Nephron progenitor cell (in vitro differentiated cells): ENCODE data around the gene PRKCE.

Experiments
- DNase-seq: peaks from one replicate; pipeline ENCODE4 v3.0.0; 2021
- H3K27ac Mint-ChIP-seq: 2 replicates; pipeline ENCODE4 v1.8.0; 2021; ENCODE audit warnings: mild to moderate bottlenecking, moderate library complexity, mixed read lengths
- H3K27me3 Mint-ChIP-seq: 2 replicates; pipeline ENCODE4 v1.8.0; 2021; ENCODE audit warnings: mild to moderate bottlenecking, low read depth, mixed read lengths; ENCODE audit not compliant: poor library complexity
- H3K36me3 Mint-ChIP-seq: 2 replicates; pipeline ENCODE4 v1.8.0; 2021; ENCODE audit warnings: low read depth, mixed read lengths
- H3K4me1 Mint-ChIP-seq: 2 replicates; pipeline ENCODE4 v1.8.0; 2021; ENCODE audit warnings: mixed read lengths
- H3K4me3 Mint-ChIP-seq: 2 replicates; pipeline ENCODE4 v1.8.0; 2021; ENCODE audit warnings: mild to moderate bottlenecking, moderate library complexity, mixed read lengths
- H3K9me3 Mint-ChIP-seq: 2 replicates; pipeline ENCODE4 v1.8.0; 2021; ENCODE audit warnings: mild to moderate bottlenecking, moderate library complexity, mixed read lengths
- TF ChIP-seq, protein P1 (sequence below): fragments of 200-600 bp; sonication (generic); IDR thresholded peaks from 2 replicates; pipeline ENCODE4 v1.5.0; 2021; ENCODE audit warnings: antibody characterized with exemption

The PRKCE gene

GRCh38 chr2:46050489-46050888 is 399.0 kb downstream of the PRKCE start:
- DNase-seq, result no peak
- peak overlapping the region; percentile 62 for H3K27ac Mint-ChIP-seq
- H3K36me3 Mint-ChIP-seq, result peaks cover 4% of the 10 kb centered on the region
- peaks cover 10% of the 10 kb centered on the region for H3K4me1 Mint-ChIP-seq
- no peak overlapping the region for H3K4me3 Mint-ChIP-seq
- peaks cover 7% of the 10 kb centered on the region for H3K27me3 Mint-ChIP-seq
- H3K9me3 Mint-ChIP-seq, result peaks cover 16% of the 10 kb centered on the region
- TF ChIP-seq, protein P1, sequence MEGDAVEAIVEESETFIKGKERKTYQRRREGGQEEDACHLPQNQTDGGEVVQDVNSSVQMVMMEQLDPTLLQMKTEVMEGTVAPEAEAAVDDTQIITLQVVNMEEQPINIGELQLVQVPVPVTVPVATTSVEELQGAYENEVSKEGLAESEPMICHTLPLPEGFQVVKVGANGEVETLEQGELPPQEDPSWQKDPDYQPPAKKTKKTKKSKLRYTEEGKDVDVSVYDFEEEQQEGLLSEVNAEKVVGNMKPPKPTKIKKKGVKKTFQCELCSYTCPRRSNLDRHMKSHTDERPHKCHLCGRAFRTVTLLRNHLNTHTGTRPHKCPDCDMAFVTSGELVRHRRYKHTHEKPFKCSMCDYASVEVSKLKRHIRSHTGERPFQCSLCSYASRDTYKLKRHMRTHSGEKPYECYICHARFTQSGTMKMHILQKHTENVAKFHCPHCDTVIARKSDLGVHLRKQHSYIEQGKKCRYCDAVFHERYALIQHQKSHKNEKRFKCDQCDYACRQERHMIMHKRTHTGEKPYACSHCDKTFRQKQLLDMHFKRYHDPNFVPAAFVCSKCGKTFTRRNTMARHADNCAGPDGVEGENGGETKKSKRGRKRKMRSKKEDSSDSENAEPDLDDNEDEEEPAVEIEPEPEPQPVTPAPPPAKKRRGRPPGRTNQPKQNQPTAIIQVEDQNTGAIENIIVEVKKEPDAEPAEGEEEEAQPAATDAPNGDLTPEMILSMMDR, result no peak

DNA sequence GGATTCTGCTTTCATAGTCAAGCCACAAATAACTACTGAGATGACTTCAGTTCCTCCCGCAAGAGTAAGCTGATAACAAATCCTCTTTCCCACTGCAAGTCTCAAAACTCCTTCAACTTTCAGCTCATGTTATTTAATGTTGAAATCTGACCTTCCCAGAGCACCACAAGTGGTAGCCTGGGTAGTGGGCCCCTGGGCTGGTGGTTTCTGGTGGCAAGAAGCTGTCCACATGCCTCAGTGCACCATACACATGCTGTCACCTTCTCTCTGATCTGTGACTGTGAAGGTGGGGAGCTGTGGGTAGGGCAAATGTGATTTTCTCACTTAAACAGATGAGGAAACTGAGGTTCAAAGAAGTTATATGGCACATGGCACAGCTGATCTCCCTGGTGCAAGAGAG is 399.6 kb downstream of the PRKCE start:
- no peak for DNase-seq
- H3K9me3 Mint-ChIP-seq, result peaks cover 19% of the 10 kb centered on the region
- H3K27ac Mint-ChIP-seq, result no peak overlapping the region
- TF ChIP-seq, protein P1, result no peak
- H3K4me3 Mint-ChIP-seq, result no peak overlapping the region
- H3K4me1 Mint-ChIP-seq, result peaks cover 10% of the 10 kb centered on the region
- H3K27me3 Mint-ChIP-seq, result peaks cover 8% of the 10 kb centered on the region
- peaks cover 4% of the 10 kb centered on the region for H3K36me3 Mint-ChIP-seq

DNA sequence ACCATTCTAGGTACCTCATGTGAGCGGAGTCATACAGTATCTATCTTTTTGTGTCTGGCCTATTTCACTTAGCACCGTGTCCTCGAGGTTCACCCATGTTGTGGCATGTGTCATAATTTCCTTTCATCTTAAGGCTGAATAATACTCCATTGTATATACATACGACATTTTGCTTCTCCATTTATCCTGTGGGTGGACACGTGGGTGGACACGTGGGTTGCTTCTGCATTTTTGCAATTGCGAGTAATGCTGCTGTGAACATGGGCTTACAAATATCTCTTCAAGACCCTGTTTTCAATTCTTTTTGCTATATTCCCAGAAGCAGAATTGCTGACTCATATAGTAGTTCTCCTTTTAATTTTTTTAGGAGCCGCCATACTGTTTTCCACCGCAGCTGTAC is 402.1 kb downstream of the PRKCE start:
- TF ChIP-seq, protein P1, result no peak
- Mint-ChIP-seq H3K36me3 (peaks cover 4% of the 10 kb centered on the region), H3K27me3 (peaks cover 18% of the 10 kb centered on the region), H3K4me3 (no peak overlapping the region), H3K9me3 (peaks cover 19% of the 10 kb centered on the region), H3K4me1 (no peaks in the 10 kb centered on the region), H3K27ac (no peak overlapping the region)
- DNase-seq, result no peak

DNA sequence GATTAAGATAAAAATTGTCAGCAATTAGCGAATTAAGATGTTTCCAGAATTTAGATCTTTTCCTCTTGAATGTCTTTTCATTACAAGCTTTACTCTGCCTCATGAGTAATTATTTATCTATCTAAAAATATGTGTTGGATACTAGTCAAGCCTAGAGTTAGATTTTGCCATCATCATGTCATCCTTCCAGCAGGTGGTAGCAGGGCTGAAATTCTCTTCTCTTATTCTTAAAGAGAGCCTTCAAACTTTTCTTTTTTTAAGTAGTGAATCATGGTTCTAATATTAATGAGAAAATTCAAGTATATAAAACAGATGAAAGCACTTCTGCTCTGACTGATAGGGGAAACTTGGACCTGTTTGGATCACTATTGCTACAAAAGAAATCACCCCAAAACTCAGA is 405.1 kb downstream of the PRKCE start:
- TF ChIP-seq, protein P1, result no peak
- no peak for DNase-seq
- no peaks in the 10 kb centered on the region for H3K4me1 Mint-ChIP-seq

DNA sequence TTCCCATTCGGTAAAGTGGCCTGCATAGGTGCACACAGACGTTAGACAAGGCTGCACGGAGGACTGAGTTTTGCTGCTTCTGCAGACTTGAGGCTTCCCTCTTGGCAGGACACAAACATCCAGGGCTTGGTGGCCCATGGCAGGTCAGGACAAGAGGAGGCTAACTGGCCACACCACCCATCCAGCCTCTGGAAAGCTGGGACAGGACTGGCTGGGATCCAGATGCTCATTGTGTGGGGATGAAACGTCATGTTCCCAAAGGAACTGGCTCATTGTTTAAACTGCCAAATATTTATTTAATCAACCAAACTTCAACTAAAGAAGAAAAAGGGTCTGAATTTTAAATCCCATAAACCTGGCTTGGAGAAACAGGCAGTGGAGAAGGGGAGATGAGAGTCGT is 406.7 kb downstream of the PRKCE start:
- no peak overlapping the region for H3K4me3 Mint-ChIP-seq
- no peak overlapping the region for H3K27ac Mint-ChIP-seq
- peaks cover 16% of the 10 kb centered on the region for H3K9me3 Mint-ChIP-seq
- H3K27me3 Mint-ChIP-seq, result peaks cover 29% of the 10 kb centered on the region
- no peaks in the 10 kb centered on the region for H3K36me3 Mint-ChIP-seq
- no peak for DNase-seq
- peaks cover 5% of the 10 kb centered on the region for H3K4me1 Mint-ChIP-seq
- TF ChIP-seq, protein P1, result no peak

More for the DNA sequence above, 405.1 kb downstream of the PRKCE start:
- Mint-ChIP-seq H3K9me3 (peaks cover 19% of the 10 kb centered on the region), H3K4me3 (no peak overlapping the region), H3K27ac (no peak overlapping the region), H3K36me3 (peaks cover 4% of the 10 kb centered on the region), H3K27me3 (peaks cover 29% of the 10 kb centered on the region)

- peaks cover 21% of the 10 kb centered on the region for H3K4me1 Mint-ChIP-seq
Measured at GRCh38 chr2:46062637-46063412, 411.4 kb downstream of the PRKCE start.

More at GRCh38 chr2:46062637-46063412, 411.4 kb downstream of the PRKCE start:
- H3K36me3 Mint-ChIP-seq, result no peaks in the 10 kb centered on the region
- no peaks in the 10 kb centered on the region for H3K9me3 Mint-ChIP-seq
- H3K27me3 Mint-ChIP-seq, result peaks cover 20% of the 10 kb centered on the region
- TF ChIP-seq, protein P1, result peak; percentile 83
- H3K27ac Mint-ChIP-seq, result no peak overlapping the region
- DNase-seq, result peak; percentile 81
- no peak overlapping the region for H3K4me3 Mint-ChIP-seq
